NCI-H1694 treated with DMSO at 0.1 percent for 48 hours (cell line): ENCODE results near the gene WWOX.

Experiments used
- DNase-seq: peaks from one replicate; lab custom pipeline; 2025; lab: John Stamatoyannopoulos, UW

Gene WWOX

GRCh38 chr16:78227855-78228254 is 128.4 kb downstream of the WWOX start:
- DNase-seq = peak; percentile 15

DNA sequence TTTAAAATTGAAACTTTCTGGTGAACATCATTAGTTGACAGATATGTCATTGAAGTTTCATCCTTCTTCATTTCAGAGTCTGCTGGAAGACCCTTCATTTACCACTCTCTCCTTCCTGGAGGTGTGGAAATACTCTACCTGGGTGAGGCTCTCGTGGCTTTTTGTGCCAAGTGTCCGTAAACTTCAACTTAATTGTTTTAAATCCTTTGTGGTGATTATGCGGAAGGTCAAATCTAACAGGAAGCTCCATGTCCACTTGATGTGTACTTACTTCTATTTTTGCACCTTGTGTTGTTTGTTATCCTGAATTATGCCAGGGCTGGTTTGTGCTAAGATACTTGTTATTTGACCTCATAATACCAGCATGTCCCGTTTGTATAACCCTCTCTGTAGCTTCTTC is 129.2 kb downstream of the WWOX start:
- no peak for DNase-seq

DNA sequence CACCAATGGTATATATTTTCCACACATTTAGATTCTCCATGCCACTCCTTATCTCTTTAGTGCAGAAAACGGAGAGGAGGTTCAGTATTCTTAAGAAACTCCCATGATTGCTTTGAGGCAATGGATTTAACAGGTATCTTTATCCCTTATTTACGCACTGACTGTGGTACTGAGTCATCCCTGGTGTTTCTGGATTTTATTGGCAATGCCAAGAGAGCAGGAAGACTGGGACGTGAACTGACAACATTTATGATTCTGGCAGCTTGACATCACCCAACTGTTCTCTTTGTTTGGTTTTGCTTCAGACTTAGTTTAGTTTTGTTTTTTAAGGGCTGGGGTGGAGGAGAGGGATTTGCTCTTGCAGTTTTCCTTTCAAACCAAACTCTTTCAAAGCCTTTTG is 131.4 kb downstream of the WWOX start:
- DNase-seq = no peak

- DNase-seq = peak; percentile 28
These were observed 135.8 kb downstream of the WWOX start for GRCh38 chr16:78235168-78235800.

DNA sequence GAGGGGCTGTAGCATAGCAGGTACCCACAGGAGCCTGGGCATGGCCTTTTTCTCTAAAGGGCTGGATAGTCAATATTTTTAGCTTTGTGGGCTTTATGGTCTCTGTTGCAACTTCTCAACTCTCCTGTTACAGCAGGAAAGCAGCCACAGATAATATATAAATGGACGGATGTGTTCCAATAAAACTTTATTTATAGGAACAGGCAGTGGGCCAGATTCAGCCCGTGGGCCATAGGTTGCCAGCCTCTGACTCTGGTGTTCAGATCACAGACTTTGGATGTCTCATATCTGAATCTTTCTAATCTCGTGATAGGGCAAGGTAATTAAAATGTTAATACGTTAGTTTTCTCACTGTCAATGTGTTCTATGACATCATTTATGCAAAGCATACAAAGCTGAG is 136.4 kb downstream of the WWOX start:
- no peak for DNase-seq

DNA sequence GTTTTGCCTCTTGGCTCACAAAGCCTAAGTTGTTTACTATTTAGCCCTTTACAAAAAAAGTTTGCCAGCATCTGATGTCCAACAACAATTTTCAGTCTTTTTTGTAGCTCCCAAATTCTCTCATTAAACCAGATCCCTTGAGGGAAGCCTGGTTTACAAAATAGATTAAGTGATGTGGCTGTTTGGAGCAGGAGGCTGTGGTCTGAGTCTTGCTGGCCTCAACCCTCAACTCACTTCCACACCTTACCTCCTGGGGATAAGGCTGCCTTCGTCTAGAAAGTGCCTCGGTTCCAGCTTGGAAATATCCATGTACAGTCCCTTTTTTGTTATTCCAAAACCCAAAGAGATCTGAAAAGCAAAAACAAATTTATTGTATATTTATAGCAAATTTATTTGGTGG is 138.4 kb downstream of the WWOX start:
- DNase-seq = no peak

- no peak for DNase-seq
These were observed 141.2 kb downstream of the WWOX start for GRCh38 chr16:78240459-78241222.

- no peak for DNase-seq
These were observed 142.8 kb downstream of the WWOX start for GRCh38 chr16:78242239-78242630.

DNA sequence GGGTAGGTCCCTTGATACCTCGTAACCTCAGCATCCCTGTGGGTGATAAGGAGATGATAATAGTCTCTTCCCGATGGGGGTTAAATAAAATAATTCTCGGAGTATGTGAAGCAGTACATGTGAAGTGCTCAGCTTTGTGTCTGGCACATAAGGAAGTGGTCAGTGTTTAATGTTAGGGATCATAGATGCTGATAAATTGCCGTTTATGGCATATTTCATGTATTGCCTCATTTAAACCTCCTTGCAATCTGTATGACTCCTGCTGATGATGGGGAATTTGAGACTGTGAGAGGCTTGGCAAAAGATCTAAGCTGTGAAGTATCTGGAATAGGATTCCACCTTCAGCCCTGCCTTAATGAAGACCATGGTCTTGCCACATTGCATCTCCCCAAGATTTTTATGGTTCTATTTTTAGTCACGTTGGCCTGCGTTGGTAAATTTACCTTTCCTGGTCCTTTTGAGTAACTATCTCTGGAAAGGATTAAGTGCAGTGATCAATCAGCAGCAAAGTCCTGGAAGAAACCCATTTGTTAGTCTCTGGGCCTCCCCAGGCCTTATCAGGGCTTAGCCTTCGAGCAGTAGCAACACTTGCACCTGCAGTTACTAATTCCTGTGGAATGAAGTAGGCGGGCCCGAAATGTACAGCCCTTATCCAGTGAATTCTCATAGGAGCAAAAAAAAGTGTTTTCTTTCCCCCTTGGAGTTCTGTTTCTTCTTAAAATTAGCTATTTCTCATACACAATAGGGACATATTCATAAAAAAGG is 144.9 kb downstream of the WWOX start:
- DNase-seq = no peak

GRCh38 chr16:78246559-78246958 is 147.1 kb downstream of the WWOX start:
- DNase-seq = no peak

- DNase-seq = no peak
These were observed 149.6 kb downstream of the WWOX start for GRCh38 chr16:78249056-78249455.

DNA sequence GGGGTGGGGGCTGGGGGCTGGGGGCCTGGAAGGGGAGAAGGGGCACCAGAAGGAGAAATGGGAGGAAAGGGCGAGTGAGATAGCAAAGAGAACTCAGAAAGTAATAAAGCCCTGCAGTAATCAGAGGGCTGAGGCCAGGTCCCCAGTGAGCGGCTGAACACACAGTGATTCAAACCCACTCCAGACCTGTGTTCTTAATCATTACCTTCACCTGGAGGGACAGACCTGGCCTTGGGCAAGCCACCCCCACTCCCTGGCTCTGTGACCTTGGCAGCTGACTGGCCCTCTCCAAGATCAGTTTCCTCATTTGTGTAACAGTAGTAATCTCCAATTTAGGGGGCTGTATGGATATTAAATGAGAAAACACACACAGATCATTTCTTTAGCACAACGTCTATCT is 150.4 kb downstream of the WWOX start:
- DNase-seq = no peak

DNA sequence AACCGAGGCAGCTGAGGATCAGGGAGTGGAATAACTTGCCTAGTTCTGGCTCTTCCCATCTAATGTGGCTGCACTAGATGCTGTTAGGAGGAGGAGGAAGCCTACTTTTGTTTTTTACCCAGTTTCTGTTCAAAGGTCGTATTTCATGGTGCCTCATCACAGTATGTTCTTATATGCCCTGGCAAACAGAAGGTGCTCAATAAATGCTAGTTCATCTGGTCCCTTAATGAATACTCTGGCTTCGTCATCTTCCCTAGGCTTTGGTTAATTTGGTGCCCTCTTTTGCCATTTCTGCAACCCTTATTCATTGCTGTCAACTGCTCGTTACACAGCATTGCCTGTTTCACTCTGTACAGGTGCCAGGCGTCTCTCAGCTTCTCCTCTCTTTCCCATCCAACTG is 151.7 kb downstream of the WWOX start:
- no peak for DNase-seq

DNA sequence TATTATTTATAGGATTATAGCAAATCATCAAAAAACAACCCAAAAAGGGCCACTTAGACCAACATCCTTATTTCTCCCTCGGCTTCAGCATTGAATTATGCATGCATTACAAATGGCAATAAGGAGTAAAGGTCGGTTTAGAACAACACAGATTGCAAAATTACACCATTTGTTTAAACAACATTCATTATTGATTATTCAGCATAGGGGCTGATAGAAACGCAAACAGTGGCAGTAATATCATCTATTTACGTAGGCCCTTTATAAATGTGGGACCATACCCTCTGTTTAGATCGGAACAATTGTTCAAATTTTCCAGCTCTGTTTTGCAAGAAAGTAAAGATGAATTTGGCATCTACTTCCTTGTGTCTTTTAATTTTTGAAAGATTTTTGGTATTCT is 153.3 kb downstream of the WWOX start:
- DNase-seq = no peak

- no peak for DNase-seq
These were observed 155.4 kb downstream of the WWOX start for GRCh38 chr16:78254841-78255240.

- DNase-seq = no peak
These were observed 157.4 kb downstream of the WWOX start for GRCh38 chr16:78256686-78257375.

DNA sequence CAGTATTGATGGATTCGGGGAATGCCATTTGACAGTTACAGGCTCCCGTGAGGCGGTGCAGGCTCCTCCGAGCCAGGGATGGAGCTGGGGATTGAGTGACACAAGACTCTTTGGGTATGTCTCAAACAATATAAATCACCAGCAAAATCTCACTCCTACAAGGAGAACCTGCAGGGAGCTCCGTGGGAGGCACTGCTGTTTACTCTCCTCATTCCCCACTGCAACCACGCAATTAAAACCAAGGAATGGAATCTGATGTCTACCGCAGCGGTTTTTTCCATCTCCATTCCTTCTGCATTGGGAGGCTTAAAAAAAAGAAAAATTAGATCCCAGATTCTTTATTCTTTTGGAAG is 157.9 kb downstream of the WWOX start:
- no peak for DNase-seq

DNA sequence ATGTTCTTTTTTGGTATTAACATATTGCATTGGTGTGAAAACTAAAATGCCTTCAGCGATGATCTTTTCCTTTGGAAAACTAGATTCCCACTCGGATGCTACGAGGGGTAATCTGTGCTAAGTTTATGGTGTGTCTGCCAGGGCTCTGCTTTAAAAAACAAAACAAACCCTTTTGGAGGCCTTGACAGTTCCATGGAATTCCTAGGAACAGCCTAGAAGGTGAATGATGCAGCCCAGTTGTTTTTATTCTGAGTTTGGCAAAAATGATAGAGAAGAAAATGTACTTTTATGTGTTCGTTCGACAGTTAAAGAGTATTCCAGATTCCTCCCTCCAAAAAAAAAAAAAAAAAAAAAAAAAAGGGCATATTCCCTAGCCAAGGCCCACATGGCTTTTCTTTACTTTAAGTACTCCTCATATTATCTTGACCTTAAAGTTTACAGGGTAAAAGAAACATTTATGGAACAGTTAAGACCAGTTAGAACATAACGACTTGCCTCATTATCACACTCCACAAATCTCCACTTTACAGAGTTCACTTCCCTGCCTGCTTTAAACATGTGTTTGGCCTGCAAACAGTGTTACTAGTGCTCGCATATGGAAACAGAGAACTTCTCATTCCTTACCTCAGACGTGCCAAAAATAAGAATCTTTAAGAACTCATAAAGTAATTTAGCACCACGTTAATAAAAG is 159.1 kb downstream of the WWOX start:
- DNase-seq = no peak

DNA sequence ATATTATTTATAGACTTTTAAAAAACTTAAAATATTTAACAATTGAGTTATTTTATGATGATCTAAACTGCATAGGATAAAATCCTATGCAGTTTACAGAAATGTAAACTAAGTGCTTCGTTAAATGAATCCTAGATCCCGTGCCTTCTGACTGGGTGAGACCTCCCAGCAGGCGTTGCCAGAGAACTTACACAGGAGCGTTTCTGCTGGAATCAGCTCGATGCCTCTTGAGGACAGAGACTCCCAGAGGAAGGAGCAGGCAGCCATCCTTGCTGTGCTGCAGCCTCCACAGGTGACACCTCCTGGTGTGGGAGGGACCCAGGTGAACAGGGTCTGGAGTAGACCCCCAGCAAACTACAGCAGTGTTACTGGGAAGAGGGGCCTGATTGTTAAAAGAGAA is 160.4 kb downstream of the WWOX start:
- DNase-seq = no peak

DNA sequence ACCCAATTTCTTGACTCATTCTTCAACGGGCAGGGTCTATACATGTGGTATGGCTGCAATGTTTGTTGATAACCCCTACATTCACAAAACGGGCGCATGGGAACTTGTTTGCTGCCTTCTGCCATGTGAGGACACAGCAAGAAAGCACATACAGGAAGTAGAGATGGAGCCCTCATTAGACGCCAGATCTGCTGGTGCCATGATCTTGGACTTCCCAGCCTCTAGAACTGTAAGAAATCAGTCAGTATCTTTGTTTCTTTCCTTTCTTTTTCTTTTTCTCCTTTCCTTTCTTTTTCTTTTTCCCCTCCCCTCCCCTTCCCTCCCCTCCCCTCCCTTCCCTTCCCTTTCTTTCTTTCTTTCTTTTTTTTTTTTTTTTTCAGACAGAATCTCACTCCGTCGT is 165.2 kb downstream of the WWOX start:
- no peak for DNase-seq

DNA sequence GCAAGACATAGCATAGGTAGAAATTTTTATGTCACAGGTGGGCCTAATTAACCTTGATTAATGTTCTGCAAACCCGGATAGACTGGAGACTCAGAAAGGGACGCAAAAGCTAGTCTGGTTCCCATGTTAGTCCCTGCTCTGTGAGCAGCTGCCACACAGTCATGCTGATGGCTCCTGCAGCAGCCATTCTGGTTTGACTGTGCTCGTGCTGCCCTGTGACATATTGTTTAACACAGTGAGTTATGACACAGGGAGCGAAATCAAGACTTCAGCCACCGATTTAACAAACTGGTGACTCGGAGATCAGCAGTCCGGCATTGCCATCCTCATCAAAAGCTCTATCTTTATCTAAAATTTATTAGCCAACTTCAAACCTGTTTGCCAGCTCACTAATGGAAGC is 169.8 kb downstream of the WWOX start:
- DNase-seq = no peak

DNA sequence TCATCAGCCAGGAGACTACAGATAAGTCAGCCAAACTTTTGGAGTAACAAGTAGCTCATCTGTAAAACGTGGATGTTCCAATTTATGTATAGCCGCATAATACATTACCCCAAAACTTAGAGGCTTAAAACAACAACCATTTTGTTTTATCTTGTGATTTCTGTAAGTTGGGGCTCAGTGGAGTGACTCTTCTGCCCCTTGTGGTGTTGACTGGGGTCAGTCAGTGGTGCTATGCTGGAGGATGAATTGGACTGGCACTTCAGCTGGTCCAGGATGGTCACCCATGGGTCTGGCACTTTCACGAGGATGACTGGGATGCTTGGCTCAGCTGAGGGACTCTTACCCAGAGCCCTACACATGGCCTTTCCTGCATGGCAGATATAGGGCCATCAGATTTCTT is 172.5 kb downstream of the WWOX start:
- no peak for DNase-seq
